SK-N-SH treated with all-trans-retinoic acid at 6 μM for 48 hours (cell line): Measurements from ENCODE around the gene MINDY4.
"Not testable (repeated sequence)": the region's sequence is repeated elsewhere in the genome, so short reads cannot be mapped to it uniquely, and the experiment has no call there.

Experiments used
- CSDC2 ChIP-seq: fragments of 250-450 bp; sonication (Bioruptor Pico); IDR thresholded peaks from 2 replicates; pipeline ENCODE4 v1.5.0; 2020; ENCODE audit warnings: mild to moderate bottlenecking, moderate library complexity
- ESRRG ChIP-seq: fragments of 250-450 bp; sonication (Bioruptor Pico); IDR thresholded peaks from 2 replicates; pipeline ENCODE4 v1.6.1; 2021; ENCODE audit warnings: mild to moderate bottlenecking
- ZFP30 ChIP-seq: fragments of 450-650 bp; formaldehyde crosslinking; IDR thresholded peaks from 2 replicates; pipeline ENCODE4 v1.5.0; 2022; ENCODE audit warnings: mild to moderate bottlenecking, moderate library complexity
- TF ChIP-seq, protein P1 (sequence below): fragments of 250-450 bp; sonication (Bioruptor Pico); IDR thresholded peaks from 2 replicates; pipeline ENCODE4 v1.8.0; 2020; ENCODE audit warnings: mild to moderate bottlenecking, moderate library complexity, borderline replicate concordance

DNA sequence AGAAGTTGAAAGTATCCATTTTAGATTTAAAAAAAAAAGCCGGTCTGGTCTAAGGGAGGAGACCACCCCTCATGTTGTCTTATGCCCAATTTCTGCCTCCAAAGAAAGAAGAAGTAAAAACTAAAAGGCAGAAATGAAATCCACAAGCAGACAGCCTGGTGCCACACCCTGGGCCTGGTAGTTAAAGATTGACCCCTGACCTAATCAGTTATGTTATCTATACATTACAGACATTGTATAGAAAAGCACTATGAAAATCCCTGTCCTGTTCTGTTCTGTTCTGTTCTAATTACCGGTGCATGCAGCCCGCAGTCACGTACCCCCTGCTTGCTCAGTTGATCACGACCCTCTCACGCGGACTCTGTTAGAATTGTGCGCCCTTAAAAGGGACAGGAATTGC is 36.3 kb downstream of the MINDY4 start:
- TF ChIP-seq ZFP30; CSDC2 (CRISPR knock-in tag); ESRRG (CRISPR knock-in tag): not testable (repeated sequence)
- TF ChIP-seq, protein P1, sequence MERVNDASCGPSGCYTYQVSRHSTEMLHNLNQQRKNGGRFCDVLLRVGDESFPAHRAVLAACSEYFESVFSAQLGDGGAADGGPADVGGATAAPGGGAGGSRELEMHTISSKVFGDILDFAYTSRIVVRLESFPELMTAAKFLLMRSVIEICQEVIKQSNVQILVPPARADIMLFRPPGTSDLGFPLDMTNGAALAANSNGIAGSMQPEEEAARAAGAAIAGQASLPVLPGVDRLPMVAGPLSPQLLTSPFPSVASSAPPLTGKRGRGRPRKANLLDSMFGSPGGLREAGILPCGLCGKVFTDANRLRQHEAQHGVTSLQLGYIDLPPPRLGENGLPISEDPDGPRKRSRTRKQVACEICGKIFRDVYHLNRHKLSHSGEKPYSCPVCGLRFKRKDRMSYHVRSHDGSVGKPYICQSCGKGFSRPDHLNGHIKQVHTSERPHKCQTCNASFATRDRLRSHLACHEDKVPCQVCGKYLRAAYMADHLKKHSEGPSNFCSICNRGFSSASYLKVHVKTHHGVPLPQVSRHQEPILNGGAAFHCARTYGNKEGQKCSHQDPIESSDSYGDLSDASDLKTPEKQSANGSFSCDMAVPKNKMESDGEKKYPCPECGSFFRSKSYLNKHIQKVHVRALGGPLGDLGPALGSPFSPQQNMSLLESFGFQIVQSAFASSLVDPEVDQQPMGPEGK (CRISPR knock-in tag) = not testable (repeated sequence)
